Lower lobe of right lung (tissue), 2 donors: ENCODE data around the gene NOS1AP. TPM values are rescaled to one million over a fixed set of nuclear protein-coding genes. Genes with fewer than 3 reads are reported as not detected.
A peak's percentile ranks its signal among the peaks of the same experiment; 100 is the strongest.

Experiments
- ATAC-seq, 2 donors: fragments of 200-7000 bp; cut with Tn5 transposase; one replicate each; pipeline ENCODE4 v1.9.1; 2020 to 2022; ENCODE audit warnings: mild to moderate bottlenecking in 2 of 2, moderate library complexity in 2 of 2
- DNase-seq: peaks from one replicate; pipeline ENCODE4 v3.0.0-alpha.2; 2020
- H3K27ac ChIP-seq: fragments of 200-600 bp; one replicate; pipeline ENCODE4 v1.8.0; 2022
- H3K27me3 ChIP-seq: fragments of 200-600 bp; one replicate; pipeline ENCODE4 v1.8.0; 2022; ENCODE audit warnings: low read depth
- H3K36me3 ChIP-seq: fragments of 200-600 bp; one replicate; pipeline ENCODE4 v1.8.0; 2022; ENCODE audit warnings: mild to moderate bottlenecking
- H3K4me1 ChIP-seq: fragments of 200-600 bp; one replicate; pipeline ENCODE4 v1.8.0; 2022
- H3K4me3 ChIP-seq: fragments of 200-600 bp; one replicate; pipeline ENCODE4 v1.8.0; 2022; ENCODE audit warnings: mild to moderate bottlenecking
- H3K9me3 ChIP-seq: fragments of 200-600 bp; one replicate; pipeline ENCODE4 v1.8.0; 2022
- CTCF ChIP-seq: fragments of 200-600 bp; IDR thresholded peaks from one replicate; pipeline ENCODE4 v1.8.0; 2022; ENCODE audit warnings: antibody characterized with exemption, mild to moderate bottlenecking
- intact Hi-C: fragments of 100-400 bp; cut with DNase I; formaldehyde crosslinking; loops from one replicate; pipeline ENCODE4 v1.11.0; 2022
- total RNA-seq: library from RNA; stranded (reverse); fragmentation: NEBNext Ultra II Directional; extraction: Animal tissue kit (Norgen Biotek cat#: 25700); gene quantifications from one replicate; pipeline ENCODE4 v1.2.1, GENCODE V29; 2021
- donor health status: DM: no; HTN: yes; CAD: no; lungs with severe emphysema.

Gene NOS1AP
- total RNA-seq, 1 donor from 2014 or later, result 3.6 TPM

- H3K4me1 ChIP-seq, result no peaks in the 10 kb centered on the region
- no peak for ATAC-seq
- TF ChIP-seq CTCF, result no peak
- H3K36me3 ChIP-seq, result no peaks in the 10 kb centered on the region
- H3K27me3 ChIP-seq, result no peaks in the 10 kb centered on the region
- H3K9me3 ChIP-seq, result no peaks in the 10 kb centered on the region
- DNase-seq, result no peak
- H3K27ac ChIP-seq, result no peak within 1 kb of the TSS
- H3K4me3 ChIP-seq, result no peak within 1 kb of the TSS
- intact Hi-C loops, result no loop called here
Measured at GRCh38 chr1:162376691-162377090, 307.2 kb downstream of the NOS1AP start, which contains the start of gene SPATA46. Gene SPATA46 (minus strand): TSS chr1:162376854. CDS start chr1:162376790, 64 bp downstream.

- no peak for ATAC-seq
- intact Hi-C loops, result no loop called here
- H3K36me3 ChIP-seq, result no peaks in the 10 kb centered on the region
- DNase-seq, result no peak
- H3K9me3 ChIP-seq, result no peaks in the 10 kb centered on the region
- H3K4me3 ChIP-seq, result no peak overlapping the region
- no peak overlapping the region for H3K27ac ChIP-seq
- H3K4me1 ChIP-seq, result no peaks in the 10 kb centered on the region
- no peaks in the 10 kb centered on the region for H3K27me3 ChIP-seq
- no peak for TF ChIP-seq CTCF
Measured at GRCh38 chr1:162380061-162380846, 310.8 kb downstream of the NOS1AP start.

- DNase-seq (no peak), ATAC-seq (peak; percentile 62 to 87)
- Histone ChIP-seq H3K36me3 (no peaks in the 10 kb centered on the region), H3K4me3 (no peak within 1 kb of the TSS), H3K4me1 (no peaks in the 10 kb centered on the region), H3K9me3 (no peaks in the 10 kb centered on the region), H3K27ac (peak within 1 kb of the TSS; percentile 67), H3K27me3 (no peaks in the 10 kb centered on the region)
- intact Hi-C loops, result no loop called here
- TF ChIP-seq CTCF, result no peak
Measured at GRCh38 chr1:162381383-162381782, 311.9 kb downstream of the NOS1AP start, which contains the start of gene C1orf226. Gene C1orf226 (plus strand): TSS chr1:162381728. CDS start chr1:162381902, 174 bp downstream.

GRCh38 chr1:162381941-162382750, 312.7 kb downstream of the NOS1AP start:
- no peaks in the 10 kb centered on the region for H3K27me3 ChIP-seq
- no peaks in the 10 kb centered on the region for H3K9me3 ChIP-seq
- ATAC-seq, result peak in 1 of 2 donors; percentile 5
- H3K36me3 ChIP-seq, result no peaks in the 10 kb centered on the region
- H3K27ac ChIP-seq, result peak overlapping the region; percentile 67
- DNase-seq, result no peak
- TF ChIP-seq CTCF, result no peak
- H3K4me3 ChIP-seq, result no peak overlapping the region
- intact Hi-C loops, result no loop called here
- no peaks in the 10 kb centered on the region for H3K4me1 ChIP-seq

GRCh38 chr1:162383091-162383490, 313.6 kb downstream of the NOS1AP start:
- no peaks in the 10 kb centered on the region for H3K4me1 ChIP-seq
- intact Hi-C loops, result no loop called here
- no peaks in the 10 kb centered on the region for H3K36me3 ChIP-seq
- ATAC-seq (no peak), DNase-seq (no peak)
- no peaks in the 10 kb centered on the region for H3K9me3 ChIP-seq
- no peak for TF ChIP-seq CTCF
- H3K4me3 ChIP-seq, result no peak overlapping the region
- no peak overlapping the region for H3K27ac ChIP-seq
- no peaks in the 10 kb centered on the region for H3K27me3 ChIP-seq
